Neural cell (in vitro differentiated cells): Measurements from ENCODE around the gene JPT2.

Experiments used
- EP300 ChIP-seq: fragments of 450-650 bp; conservative IDR thresholded peaks from 2 replicates; pipeline ENCODE4 v1.6.1; 2014; ENCODE audit warnings: antibody characterized with exemption, mild to moderate bottlenecking, moderate library complexity; ENCODE audit not compliant: poor library complexity, severe bottlenecking
- EZH2 ChIP-seq: fragments of 200-600, 300-800 bp; shearing (Covaris generic), sonication (generic); IDR thresholded peaks from 2 replicates; pipeline ENCODE4 v1.6.1; 2014; ENCODE audit warnings: antibody characterized with exemption, low read length, borderline replicate concordance, mild to moderate bottlenecking; ENCODE audit not compliant: insufficient read depth, poor library complexity, severe bottlenecking
- TAF1 ChIP-seq: IDR thresholded peaks from 2 replicates; pipeline ENCODE4 v1.6.1; 2012; ENCODE audit warnings: low read depth

GRCh38 chr16:1639282-1639681, 38.8 kb upstream of the JPT2 start:
- TF ChIP-seq EZH2 (no peak), EP300 (no peak), TAF1 (no peak)
